IMR-90 (cell line): ENCODE results near the gene ATIC. TPM values are rescaled to one million over a fixed set of nuclear protein-coding genes. Genes with fewer than 3 reads are reported as not detected.

Experiments
- ATAC-seq: fragments of 200-7000 bp; cut with Tn5 transposase; 2 replicates; pipeline ENCODE4 v1.9.1; 2020; ENCODE audit warnings: low read depth, mild to moderate bottlenecking, moderate library complexity
- BruUV-seq: library from RNA; stranded (reverse); fragments of 400-500 nt; replicated peaks from 2 replicates; lab custom pipeline; 2021; lab: Mats Ljungman, UMichigan
- CTCF ChIA-PET: fragments of 300-600 bp; formaldehyde crosslinking; extraction: SDS; loops from one replicate; lab custom pipeline; 2021; ENCODE audit warnings: antibody characterized with exemption; lab: Yijun Ruan, JAX
- POLR2A ChIA-PET: fragments of 300-600 bp; sonication (Branson Sonifier 250); formaldehyde crosslinking; loops from one replicate; lab custom pipeline; 2022; ENCODE audit warnings: antibody characterized with exemption; ENCODE audit not compliant: unreplicated experiment; lab: Charles Lee
- DNase-seq: peaks from one replicate; pipeline ENCODE4 v3.0.0; 2013
- H2AFZ ChIP-seq: replicated peaks from 2 replicates; pipeline ENCODE3; 2013; ENCODE audit warnings: low read length, mild to moderate bottlenecking; ENCODE audit not compliant: poor library complexity
- H2AK5ac ChIP-seq: 2 replicates; pipeline ENCODE4 v1.6.1; 2013; ENCODE audit warnings: low read depth, low read length, inconsistent platforms
- H2AK9ac ChIP-seq: replicated peaks from 2 replicates; pipeline ENCODE3; 2013; ENCODE audit warnings: mild to moderate bottlenecking, low read depth, low read length, moderate library complexity; ENCODE audit not compliant: poor library complexity
- H2BK120ac ChIP-seq: 2 replicates; pipeline ENCODE4 v1.6.1; 2013; ENCODE audit warnings: low read depth, low read length, inconsistent platforms
- H2BK15ac ChIP-seq: 3 replicates; pipeline ENCODE4 v1.6.1; 2013; ENCODE audit warnings: low read depth, low read length, inconsistent platforms
- H2BK20ac ChIP-seq: 2 replicates; pipeline ENCODE4 v1.6.1; 2013; ENCODE audit warnings: low read depth, mild to moderate bottlenecking, inconsistent platforms, low read length, moderate library complexity
- H2BK5ac ChIP-seq: 2 replicates; pipeline ENCODE4 v1.6.1; 2013; ENCODE audit warnings: mild to moderate bottlenecking, low read depth, low read length, inconsistent platforms; ENCODE audit not compliant: poor library complexity, severe bottlenecking
- H3K14ac ChIP-seq: replicated peaks from 2 replicates; pipeline ENCODE4 v1.6.1; 2013; ENCODE audit warnings: low read depth, low read length, inconsistent platforms
- H3K18ac ChIP-seq: 2 replicates; pipeline ENCODE4 v1.6.1; 2013; ENCODE audit warnings: low read depth, low read length, control low read depth
- H3K23ac ChIP-seq: 2 replicates; pipeline ENCODE4 v1.6.1; 2013; ENCODE audit warnings: low read depth, low read length, inconsistent platforms
- H3K27ac ChIP-seq: 2 replicates; pipeline ENCODE4 v1.5.1; 2013; ENCODE audit warnings: mild to moderate bottlenecking, control low read depth, low read length; ENCODE audit not compliant: insufficient read depth
- H3K27me3 ChIP-seq: 2 replicates; pipeline ENCODE4 v1.6.1; 2013; ENCODE audit warnings: low read length; ENCODE audit not compliant: control insufficient read depth, insufficient read depth
- H3K36me3 ChIP-seq: 2 replicates; pipeline ENCODE4 v1.6.1; 2013; ENCODE audit warnings: low read length, mixed read lengths; ENCODE audit not compliant: control insufficient read depth, insufficient read depth
- H3K4ac ChIP-seq: 2 replicates; pipeline ENCODE4 v1.6.1; 2013; ENCODE audit warnings: low read depth, low read length, inconsistent platforms
- H3K4me1 ChIP-seq: 2 replicates; pipeline ENCODE4 v1.6.1; 2013; ENCODE audit warnings: low read length, mixed read lengths; ENCODE audit not compliant: control insufficient read depth, insufficient read depth
- H3K4me2 ChIP-seq: 2 replicates; pipeline ENCODE4 v1.6.1; 2013; ENCODE audit warnings: low read depth, mild to moderate bottlenecking, control low read depth, low read length, moderate library complexity
- H3K4me3 ChIP-seq: 2 replicates; pipeline ENCODE4 v1.5.1; 2013; ENCODE audit warnings: low read depth, mild to moderate bottlenecking, control low read depth, low read length, moderate library complexity; ENCODE audit not compliant: insufficient read depth
- H3K56ac ChIP-seq: 2 replicates; pipeline ENCODE4 v1.6.1; 2013; ENCODE audit warnings: low read length, inconsistent platforms; ENCODE audit not compliant: insufficient read depth; ENCODE audit errors: extremely low read depth
- H3K79me1 ChIP-seq, 2 experiments: 2 replicates each; pipeline ENCODE4 v1.6.1; 2013; ENCODE audit warnings: low read length in 2 of 2, inconsistent platforms in 1 of 2, low read depth in 1 of 2
- H3K9ac ChIP-seq: 2 replicates; pipeline ENCODE4 v1.6.1; 2013; ENCODE audit warnings: low read depth, low read length, control low read depth
- H3K9me1 ChIP-seq: 2 replicates; pipeline ENCODE4 v1.6.1; 2013; ENCODE audit warnings: low read length, inconsistent platforms; ENCODE audit not compliant: insufficient read depth
- H3K9me3 ChIP-seq: 2 replicates; pipeline ENCODE4 v1.6.1; 2013; ENCODE audit warnings: low read length; ENCODE audit not compliant: control insufficient read depth, insufficient read depth
- H4K20me1 ChIP-seq: 2 replicates; pipeline ENCODE4 v1.6.1; 2013; ENCODE audit warnings: low read length, inconsistent platforms; ENCODE audit not compliant: insufficient read depth
- H4K5ac ChIP-seq: 2 replicates; pipeline ENCODE4 v1.6.1; 2013; ENCODE audit warnings: mild to moderate bottlenecking, low read depth, low read length, control low read depth
- H4K8ac ChIP-seq, 2 experiments: 2 replicates each; pipeline ENCODE4 v1.6.1; 2013; ENCODE audit warnings: low read depth in 2 of 2, low read length in 2 of 2, control low read depth in 1 of 2, inconsistent platforms in 1 of 2
- H4K91ac ChIP-seq: 2 replicates; pipeline ENCODE4 v1.6.1; 2013; ENCODE audit warnings: low read depth, low read length, inconsistent platforms; ENCODE audit not compliant: insufficient read depth
- POLR2A ChIP-seq: IDR thresholded peaks from 2 replicates; pipeline ENCODE4 v1.6.1; 2012; ENCODE audit warnings: mild to moderate bottlenecking, low read depth, low read length
- SMC3 ChIP-seq: fragments of 150-350 bp; IDR thresholded peaks from 2 replicates; pipeline ENCODE4 v1.6.1; 2016; ENCODE audit warnings: low read depth, mild to moderate bottlenecking, antibody characterized with exemption, low read length, moderate library complexity
- WGBS, 2 experiments: methylation state at CpG; one replicate each; pipeline versions ENCODE4 v1.1.5 to v1.1.7; 2013; ENCODE audit warnings: missing lambda C conversion rate in 2 of 2; ENCODE audit not compliant: insufficient read length in 1 of 2; ENCODE audit errors: extremely low coverage in 2 of 2; 5-methylcytosine and 5-hydroxymethylcytosine counted together
- dilution Hi-C: fragments of 300-500 bp; cut with HindIII; formaldehyde crosslinking; loops from one replicate; pipeline ENCODE4 v1.14.3; 2018; ENCODE audit warnings: low sequenced_read_pairs; ENCODE audit not compliant: unreplicated experiment
- in situ Hi-C: fragments of 300-500 bp; cut with MboI; formaldehyde crosslinking; loops from 3 replicates; pipeline ENCODE4 v1.14.3; 2019; ENCODE audit warnings: low sequenced_read_pairs, inconsistent platforms, mixed read lengths
- intact Hi-C: fragments of 100-400 bp; cut with micrococcal nuclease; formaldehyde crosslinking; loops from 2 replicates; pipeline ENCODE4 v1.10.0; 2022
- polyA plus RNA-seq, 3 experiments: library from polyadenylated mRNA; depleted of rRNA; stranded (reverse); fragments of >200 nt; gene quantifications; 2 replicates each; pipeline ENCODE4 v1.2.3, GENCODE V29; 2012; ENCODE audit warnings: low replicate concordance in 1 of 3
- total RNA-seq: library from RNA; depleted of rRNA; stranded (reverse); fragments of >200 nt; gene quantifications from 2 replicates; pipeline ENCODE4 v1.2.3, GENCODE V29; 2012
- TF ChIP-seq, protein P1 (sequence below): fragments of 150-350 bp; IDR thresholded peaks from 2 replicates; pipeline ENCODE4 v1.6.1; 2017; ENCODE audit warnings: mild to moderate bottlenecking, antibody characterized with exemption, low read length, low read depth

Gene ATIC
- total and polyA plus RNA-seq, 2 of the 4 experiments (the other 2 are of a cell fraction): 30.5 to 101 TPM

DNA sequence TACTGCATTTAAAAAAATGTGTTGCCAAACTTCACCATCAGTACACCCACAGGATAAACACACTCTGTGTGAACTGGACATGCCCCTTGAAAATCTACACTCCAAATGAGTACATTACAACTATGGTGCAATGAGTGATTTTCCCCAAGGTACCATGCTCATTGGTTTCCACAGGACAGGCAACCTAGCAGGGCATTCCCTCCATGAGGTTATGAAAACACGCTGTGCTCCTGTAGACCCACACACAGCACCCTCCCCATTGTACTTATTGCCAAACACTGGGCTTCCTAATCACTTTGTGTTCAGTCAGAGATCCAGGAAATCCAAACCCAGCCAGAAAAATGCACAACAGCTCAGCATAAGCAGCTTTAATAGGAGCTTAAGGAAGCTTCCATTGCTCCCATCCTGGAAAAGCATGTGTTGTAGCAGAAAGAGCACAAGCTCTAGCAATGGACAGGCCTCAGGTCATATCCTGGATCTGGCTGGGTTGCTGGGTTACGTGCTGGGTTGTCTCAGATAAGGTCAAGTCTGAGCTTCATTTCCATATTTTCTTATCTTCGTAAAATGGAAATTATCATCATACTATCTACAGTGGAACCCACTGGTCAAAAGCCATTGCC is 20.8 kb upstream of the ATIC start:
- H4K20me1 ChIP-seq: no peaks in the 10 kb centered on the region
- ChIA-PET CTCF (interaction anchor here (0.6 kb wide), 1 partner anchor 45 kb away, joined by 3 read pairs; no protein-coding TSS in a partner anchor), POLR2A (no interaction called here)
- H3K4me2 ChIP-seq: no peak overlapping the region
- no peaks in the 10 kb centered on the region for H3K79me1 ChIP-seq
- WGBS, 2 experiments: 20% methylated on average over 1 of the region's 3 CpGs; no CpG with 5 or more reads in 1 of the 2 experiments
- H3K9ac ChIP-seq: no peak overlapping the region
- H3K4me1 ChIP-seq: no peaks in the 10 kb centered on the region
- intact Hi-C loops (no loop called here), dilution Hi-C loops (no loop called here), in situ Hi-C loops (no loop called here)
- H3K36me3 ChIP-seq: no peaks in the 10 kb centered on the region
- DNase-seq: no peak
- no peak overlapping the region for H2AK5ac ChIP-seq
- no peaks in the 10 kb centered on the region for H3K27me3 ChIP-seq
- no peak for ATAC-seq
- no peak overlapping the region for H3K14ac ChIP-seq
- H2BK120ac ChIP-seq: no peak overlapping the region
- H3K18ac ChIP-seq: no peak overlapping the region
- no peak overlapping the region for H3K4ac ChIP-seq
- no peak overlapping the region for H4K8ac ChIP-seq
- no peak overlapping the region for H3K27ac ChIP-seq
- no peak overlapping the region for H2AFZ ChIP-seq
- H2BK5ac ChIP-seq: no peak overlapping the region
- no peak overlapping the region for H2BK20ac ChIP-seq
- no peak overlapping the region for H4K91ac ChIP-seq
- no peak overlapping the region for H4K5ac ChIP-seq
- H2AK9ac ChIP-seq: no peak overlapping the region
- H3K9me3 ChIP-seq: no peaks in the 10 kb centered on the region
- no peak overlapping the region for H3K23ac ChIP-seq
- H3K56ac ChIP-seq: no peak overlapping the region
- no peak overlapping the region for H2BK15ac ChIP-seq
- no peak overlapping the region for H3K4me3 ChIP-seq
- BruUV-seq: no TSS peak
- TF ChIP-seq POLR2A: no peak
- no peak for TF ChIP-seq SMC3
- TF ChIP-seq, protein P1, sequence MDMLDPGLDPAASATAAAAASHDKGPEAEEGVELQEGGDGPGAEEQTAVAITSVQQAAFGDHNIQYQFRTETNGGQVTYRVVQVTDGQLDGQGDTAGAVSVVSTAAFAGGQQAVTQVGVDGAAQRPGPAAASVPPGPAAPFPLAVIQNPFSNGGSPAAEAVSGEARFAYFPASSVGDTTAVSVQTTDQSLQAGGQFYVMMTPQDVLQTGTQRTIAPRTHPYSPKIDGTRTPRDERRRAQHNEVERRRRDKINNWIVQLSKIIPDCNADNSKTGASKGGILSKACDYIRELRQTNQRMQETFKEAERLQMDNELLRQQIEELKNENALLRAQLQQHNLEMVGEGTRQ: no peak
- H3K9me1 ChIP-seq: no peaks in the 10 kb centered on the region
